ENCODE data around the gene RNF187.

Gene RNF187

DNA sequence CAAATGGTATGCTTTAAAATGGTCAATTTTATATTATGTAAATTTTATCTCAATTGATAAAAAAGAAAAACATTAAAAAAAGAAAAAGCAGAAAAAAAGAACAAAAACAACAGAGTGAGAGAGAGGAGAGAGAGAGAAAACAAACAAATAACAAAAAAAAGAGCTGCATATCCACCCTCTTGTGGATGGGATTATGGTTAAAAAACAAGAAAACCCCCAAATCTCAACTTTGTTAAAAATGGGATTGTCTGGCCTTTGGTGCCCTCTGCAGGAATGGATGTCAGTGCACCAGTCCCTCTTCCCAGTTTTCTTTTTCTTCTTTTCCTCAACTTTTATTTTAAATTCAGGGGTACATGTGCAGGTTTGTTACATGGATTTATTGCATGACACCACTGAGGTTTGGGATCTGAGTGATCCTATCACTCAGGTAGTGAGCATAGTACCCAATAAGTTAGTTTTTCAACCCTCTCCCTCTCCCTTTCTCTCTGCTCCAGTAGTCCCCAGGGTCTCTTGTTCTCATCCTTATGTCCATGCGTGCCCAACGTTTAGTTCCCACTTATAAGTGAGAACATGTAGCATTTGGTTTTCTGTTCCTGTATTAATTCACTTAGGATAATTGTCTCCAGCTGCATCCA is 28.1 kb downstream of the RNF187 start:
- TF ChIP-seq GATA1 (IDR thresholded peaks at IDR 0.05; ENCODE audit: low read depth, low read length) (no peak), POLR2A (IDR thresholded peaks at IDR 0.05; ENCODE audit: low read length) (no peak)
- DNase-seq: peak; percentile 80 to 86

DNA sequence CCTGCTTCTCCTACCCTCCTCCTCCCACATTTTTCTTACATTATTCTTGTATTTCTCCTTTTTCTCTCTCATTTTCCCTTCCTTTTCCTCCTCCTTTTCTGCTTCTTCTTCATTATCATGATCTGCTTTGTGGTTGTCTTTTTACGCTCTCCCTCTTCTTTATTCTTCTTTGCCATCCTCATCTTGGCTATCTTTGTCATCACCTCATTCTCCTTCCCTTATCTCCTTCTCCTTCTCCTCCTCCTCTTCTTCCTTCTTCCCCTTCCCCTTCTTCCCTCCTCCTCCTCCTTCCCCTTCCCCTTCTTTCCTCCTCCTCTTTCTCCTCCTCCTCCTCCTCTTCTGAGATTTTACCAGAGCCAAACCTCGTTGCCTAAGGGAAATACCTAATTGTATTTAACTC is 30.5 kb downstream of the RNF187 start:
- DNase-seq: no peak

DNA sequence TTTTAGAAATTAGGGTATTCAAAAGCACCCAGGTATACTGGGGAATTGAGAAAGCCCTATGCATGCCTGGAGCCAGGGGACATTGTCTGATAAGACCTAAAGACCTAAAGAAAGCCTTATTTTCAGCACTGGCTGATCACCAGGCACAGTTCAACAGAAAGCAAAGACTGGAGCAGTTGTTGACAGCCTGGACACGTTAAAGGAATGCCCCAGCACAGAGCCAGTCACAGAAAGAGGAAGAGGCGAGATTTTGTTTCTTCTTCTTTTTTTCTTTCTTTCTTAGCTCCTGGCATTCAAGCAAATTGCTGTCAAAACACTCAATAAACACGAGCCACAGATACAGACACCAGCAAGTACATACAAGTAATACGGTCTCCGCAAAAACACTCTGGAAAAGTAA is 40.4 kb downstream of the RNF187 start:
- TF ChIP-seq POLR2A (IDR thresholded peaks at IDR 0.05; ENCODE audit: low read length) (no peak), GATA1 (IDR thresholded peaks at IDR 0.05; ENCODE audit: low read depth, low read length) (no peak)
- DNase-seq: no peak

More for the DNA sequence above, 30.5 kb downstream of the RNF187 start:
- TF ChIP-seq POLR2A (IDR thresholded peaks at IDR 0.05; ENCODE audit: low read length) (no peak), GATA1 (IDR thresholded peaks at IDR 0.05; ENCODE audit: low read depth, low read length) (no peak)

DNA sequence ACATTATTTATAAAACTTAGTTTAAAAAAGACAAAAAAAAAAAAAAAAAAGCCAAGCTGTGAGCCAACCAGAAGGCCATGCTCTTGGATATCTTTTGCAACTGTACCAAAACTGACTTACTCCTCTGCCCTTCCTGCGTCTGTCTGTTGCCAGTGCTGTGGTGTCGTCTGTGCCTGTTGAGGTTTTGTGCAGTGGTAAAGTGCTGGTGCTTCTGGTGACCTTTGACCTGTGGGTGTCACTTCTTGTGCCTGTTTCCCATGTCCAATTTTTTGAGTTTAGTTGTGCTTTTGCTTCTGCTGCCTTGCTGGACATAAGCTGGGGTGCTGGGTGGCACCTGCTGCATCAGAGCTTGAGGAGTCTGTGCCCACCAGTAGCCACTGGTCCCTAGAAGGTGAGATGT is 41.4 kb downstream of the RNF187 start:
- TF ChIP-seq POLR2A (IDR thresholded peaks at IDR 0.05; ENCODE audit: low read length): no peak
- no peak for DNase-seq

DNA sequence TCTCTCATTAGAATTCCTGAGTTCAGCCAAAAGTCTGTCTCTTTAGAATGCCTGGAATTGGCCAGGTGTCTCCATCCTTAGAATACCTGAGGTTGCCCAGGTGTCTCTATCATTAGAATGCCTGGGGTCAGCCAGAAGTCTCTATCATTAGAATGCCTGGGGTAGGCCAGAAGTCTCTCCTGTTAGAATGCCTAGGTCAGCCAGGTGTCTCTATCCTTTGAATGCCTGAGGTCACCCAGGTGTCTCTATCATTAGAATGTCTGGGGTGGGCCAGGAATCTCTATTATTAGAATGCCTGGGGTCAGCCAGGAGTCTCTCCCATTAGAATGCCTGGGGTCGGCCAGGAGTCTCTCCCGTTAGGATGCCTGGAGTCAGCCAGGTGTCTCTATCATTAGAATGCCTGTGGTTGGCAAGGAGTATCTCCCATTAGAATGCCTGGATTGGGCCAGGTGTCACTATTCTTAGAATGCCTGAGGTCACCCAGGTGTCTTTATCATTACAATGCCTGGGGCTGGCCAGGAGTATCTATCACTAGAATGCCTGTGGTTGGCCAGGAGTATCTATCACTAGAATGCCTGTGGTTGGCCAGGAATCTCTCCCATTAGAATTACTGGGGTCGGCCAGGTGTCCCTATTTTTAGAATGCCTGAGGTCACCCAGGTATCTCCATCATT is 43.0 kb downstream of the RNF187 start:
- DNase-seq: no peak

DNA sequence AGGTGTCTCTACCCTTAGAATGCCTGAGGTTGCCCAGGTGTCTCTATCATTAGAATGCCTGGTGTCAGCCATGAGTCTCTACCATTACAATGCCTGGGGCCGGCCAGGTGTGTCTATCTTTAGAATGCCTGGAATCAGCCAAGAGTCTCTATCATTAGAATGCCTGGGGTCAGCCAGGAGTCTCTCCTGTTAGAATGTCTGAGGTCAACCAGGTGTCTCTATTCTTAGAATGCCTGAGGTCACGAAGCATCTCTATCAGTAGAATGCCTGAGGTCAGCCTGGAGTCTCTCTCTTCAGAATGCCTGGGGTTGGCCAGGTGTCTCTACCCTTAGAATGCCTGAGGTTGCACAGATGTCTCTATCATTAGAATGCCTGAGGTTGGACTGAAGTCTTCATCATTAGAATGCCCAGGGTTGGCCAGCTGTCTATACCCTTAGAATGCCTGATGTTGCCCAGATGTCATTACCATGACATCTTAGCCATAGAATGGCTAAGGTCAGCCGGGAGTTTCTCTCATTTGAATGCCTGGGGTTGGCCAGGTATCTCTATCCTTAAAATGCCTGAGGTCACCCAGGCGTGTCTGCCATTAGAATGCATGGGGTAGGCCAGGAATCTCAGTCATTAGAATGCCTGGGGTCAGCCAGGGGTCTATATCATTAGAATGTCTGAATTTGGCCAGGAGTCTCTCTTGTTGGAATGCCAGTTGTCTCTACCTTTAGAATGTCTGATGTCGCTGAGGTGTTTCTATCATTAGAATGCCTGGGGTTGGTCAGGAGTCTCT is 44.0 kb downstream of the RNF187 start:
- TF ChIP-seq POLR2A (IDR thresholded peaks at IDR 0.05; ENCODE audit: low read length): no peak
- no peak for TF ChIP-seq GATA1 (IDR thresholded peaks at IDR 0.05; ENCODE audit: low read depth, low read length)
- no peak for DNase-seq

More for the DNA sequence above, 43.0 kb downstream of the RNF187 start:
- TF ChIP-seq GATA1 (IDR thresholded peaks at IDR 0.05; ENCODE audit: low read depth, low read length): no peak
- no peak for TF ChIP-seq POLR2A (IDR thresholded peaks at IDR 0.05; ENCODE audit: low read length)

DNA sequence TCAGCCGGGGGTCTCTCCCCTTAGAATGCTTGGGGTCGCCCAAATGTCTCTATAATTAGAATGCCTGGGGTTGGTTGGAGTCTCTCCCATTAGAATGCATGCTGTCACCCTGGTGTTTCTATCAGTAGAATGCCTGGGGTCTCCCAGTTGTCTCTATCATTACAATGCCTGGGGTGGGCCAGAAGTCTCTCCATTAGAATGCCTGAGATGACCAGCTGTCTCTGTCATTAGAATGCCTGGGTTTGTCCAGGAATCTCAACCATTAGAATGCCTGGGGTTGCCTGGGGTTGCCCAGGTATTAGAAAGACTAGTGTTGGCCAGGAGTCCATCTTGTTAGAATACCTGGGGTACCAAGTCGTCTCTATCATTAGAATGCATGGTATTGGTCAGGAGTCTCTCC is 51.6 kb downstream of the RNF187 start:
- TF ChIP-seq GATA1 (IDR thresholded peaks at IDR 0.05; ENCODE audit: low read depth, low read length): no peak
- no peak for TF ChIP-seq POLR2A (IDR thresholded peaks at IDR 0.05; ENCODE audit: low read length)
- no peak for DNase-seq

DNA sequence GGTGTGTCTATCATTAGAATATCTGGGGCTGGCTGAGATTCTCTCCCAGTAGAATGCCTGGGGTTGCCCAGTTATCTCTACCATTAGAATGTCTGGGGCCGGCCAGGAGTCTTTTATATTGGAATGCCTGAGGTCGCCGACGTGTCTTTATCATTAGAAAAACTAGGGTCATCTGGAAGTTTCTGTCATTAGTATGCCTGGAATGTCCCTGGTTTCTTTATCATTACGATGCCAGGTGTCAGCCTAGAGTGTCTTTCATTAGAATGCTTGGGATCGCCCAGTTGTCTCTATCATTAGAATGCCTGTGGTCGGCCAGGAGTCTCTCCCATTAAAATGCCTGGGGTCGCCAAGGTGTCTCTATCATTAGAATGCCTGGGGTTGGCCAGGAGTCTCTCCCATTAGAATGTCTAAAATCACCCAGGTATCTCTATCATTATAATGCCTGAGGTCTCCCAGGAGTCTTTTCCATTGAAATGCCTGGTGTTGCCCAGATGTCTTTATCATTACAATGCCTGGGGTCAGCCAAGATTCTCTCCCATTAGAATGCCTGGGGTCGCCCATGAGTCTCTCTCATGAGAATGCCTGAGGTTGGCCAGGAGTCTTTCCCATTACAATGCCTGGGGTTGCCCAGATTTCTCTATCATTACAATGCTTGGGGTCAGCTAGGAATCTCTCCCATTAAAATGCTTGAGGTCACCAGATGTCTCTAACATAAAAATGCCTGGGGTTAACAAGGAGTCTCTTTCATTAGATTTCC is 53.2 kb downstream of the RNF187 start:
- TF ChIP-seq GATA1 (IDR thresholded peaks at IDR 0.05; ENCODE audit: low read depth, low read length) (no peak), POLR2A (IDR thresholded peaks at IDR 0.05; ENCODE audit: low read length) (no peak)
- DNase-seq: no peak

DNA sequence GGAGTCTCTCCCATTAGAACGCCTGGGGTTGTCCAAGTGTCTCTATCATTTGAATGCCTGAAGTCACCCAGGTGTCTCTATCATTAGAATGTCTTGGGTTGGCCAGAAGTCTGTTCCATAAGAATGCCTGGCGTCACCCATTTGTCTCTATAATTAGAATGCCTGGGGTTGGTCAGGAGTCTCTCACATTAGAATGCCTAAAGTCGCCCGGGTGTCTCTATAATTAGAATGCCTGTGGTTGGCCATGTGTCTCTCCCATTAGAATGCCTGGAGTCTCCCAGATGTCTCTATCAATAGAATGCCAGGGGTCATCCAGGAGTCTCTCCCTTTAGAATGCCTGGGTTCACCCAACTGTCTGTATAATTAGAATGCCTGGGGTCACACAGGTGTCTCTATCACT is 54.5 kb downstream of the RNF187 start:
- no peak for DNase-seq
- TF ChIP-seq POLR2A (IDR thresholded peaks at IDR 0.05; ENCODE audit: low read length) (no peak), GATA1 (IDR thresholded peaks at IDR 0.05; ENCODE audit: low read depth, low read length) (no peak)

DNA sequence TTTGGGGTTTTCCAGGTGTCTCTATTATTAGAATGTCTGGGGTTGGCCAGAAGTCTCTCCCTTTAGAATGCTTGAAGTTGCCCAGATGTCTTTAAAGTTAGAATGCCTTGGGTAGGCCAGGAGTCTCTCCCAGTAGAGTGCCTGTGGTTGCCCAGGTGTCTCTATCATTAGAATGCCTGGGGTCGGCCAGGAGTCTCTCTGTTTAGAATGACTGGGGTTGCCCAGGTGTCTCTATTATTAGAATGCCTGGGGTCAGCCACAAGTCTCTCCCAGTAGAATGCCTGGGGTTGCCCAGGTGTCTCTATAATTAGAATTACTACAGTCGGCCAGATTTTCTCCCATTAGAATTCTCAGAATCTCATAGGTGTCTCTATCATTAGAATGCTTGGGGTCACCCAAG is 55.2 kb downstream of the RNF187 start:
- no peak for DNase-seq
- no peak for TF ChIP-seq GATA1 (IDR thresholded peaks at IDR 0.05; ENCODE audit: low read depth, low read length)
- no peak for TF ChIP-seq POLR2A (IDR thresholded peaks at IDR 0.05; ENCODE audit: low read length)

DNA sequence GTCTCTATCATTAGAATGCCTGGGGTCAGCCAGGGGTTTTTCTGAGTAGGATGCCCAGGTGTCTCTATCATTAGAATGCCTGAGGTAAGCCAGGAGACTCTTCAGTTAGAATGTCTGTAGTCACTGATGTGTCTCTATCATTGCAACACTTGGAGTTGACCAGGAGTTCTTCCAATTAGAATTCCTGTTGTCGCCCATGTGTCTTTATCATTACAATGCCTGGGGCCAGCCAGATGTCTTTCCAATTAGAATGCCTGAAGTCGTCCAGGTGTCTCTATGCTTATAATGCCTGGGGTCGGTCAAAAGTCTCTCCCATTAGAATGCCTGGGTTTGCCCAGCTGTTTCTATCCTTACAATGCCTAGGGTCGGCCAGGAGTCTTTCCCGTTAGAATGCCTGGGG is 55.8 kb downstream of the RNF187 start:
- TF ChIP-seq POLR2A (IDR thresholded peaks at IDR 0.05; ENCODE audit: low read length) (no peak), GATA1 (IDR thresholded peaks at IDR 0.05; ENCODE audit: low read depth, low read length) (no peak)
- DNase-seq: no peak

DNA sequence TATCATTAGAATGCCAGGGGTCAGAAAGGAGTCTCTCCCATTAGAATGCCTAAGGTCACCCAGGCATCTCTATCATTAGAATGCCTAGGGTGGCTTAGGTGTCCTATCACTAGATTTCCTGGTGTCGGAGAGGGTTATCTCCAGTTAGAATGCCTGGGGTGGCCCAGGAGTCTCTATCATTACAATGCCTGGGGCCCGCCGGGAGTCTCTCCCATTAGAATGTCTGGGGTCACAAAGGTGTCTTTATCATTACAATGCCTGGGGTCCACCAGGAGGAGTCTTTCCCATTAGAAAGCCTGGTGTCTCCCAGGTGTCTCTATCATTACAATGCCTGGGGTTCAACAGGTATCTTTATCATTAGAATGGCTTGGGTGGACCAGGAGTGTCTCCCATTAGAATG is 56.2 kb downstream of the RNF187 start:
- TF ChIP-seq GATA1 (IDR thresholded peaks at IDR 0.05; ENCODE audit: low read depth, low read length): no peak
- DNase-seq: no peak

DNA sequence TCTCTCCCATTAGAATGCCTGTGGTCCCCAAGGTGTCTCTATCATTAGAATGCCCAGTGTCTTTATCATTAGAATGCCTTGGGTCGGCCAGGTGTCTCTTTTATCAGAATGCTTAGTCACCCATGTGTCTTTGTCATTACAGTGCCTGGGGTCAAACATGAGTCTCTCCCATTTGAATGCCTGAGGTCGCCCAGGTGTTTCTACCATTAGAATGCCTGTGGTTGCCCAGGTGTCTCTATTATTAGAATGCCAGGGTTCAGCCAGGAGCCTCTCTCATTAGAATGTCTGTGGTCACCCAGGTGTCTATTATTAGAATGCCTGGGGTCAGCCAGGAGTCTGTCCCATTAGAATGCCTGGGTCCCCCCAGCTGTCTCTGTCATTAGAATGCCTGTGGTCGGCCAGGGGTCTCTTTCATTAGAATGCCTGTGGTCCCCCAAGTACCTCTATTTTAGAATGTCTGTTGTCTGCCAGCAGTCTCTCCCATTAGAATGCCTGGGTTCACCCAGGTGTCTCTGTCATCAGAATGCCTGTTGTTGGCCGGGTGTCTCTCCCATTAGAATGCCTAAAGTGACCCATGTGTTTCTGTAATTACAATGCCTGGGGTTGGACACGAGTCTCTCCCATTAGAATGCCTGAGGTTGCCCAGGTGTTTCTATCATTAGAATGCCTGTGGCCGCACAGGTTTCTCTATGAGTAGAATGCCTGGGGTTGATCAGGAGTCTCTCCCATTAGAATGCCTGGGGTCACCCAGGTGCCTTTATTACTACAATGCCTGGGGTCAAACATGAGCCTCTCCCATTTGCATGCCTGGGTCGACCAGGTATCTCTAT is 57.1 kb downstream of the RNF187 start:
- no peak for DNase-seq
- no peak for TF ChIP-seq GATA1 (IDR thresholded peaks at IDR 0.05; ENCODE audit: low read depth, low read length)
- no peak for TF ChIP-seq POLR2A (IDR thresholded peaks at IDR 0.05; ENCODE audit: low read length)
